Activated effector memory CD4-positive, alpha-beta T cell treated with Interleukin-2 at 50 U/mL for 16 hours (primary cell): ENCODE data around the gene NOS1AP.

Source experiments
- DNase-seq: peaks from one replicate; pipeline ENCODE4 v3.0.0-alpha.2; 2020

NOS1AP gene

DNA sequence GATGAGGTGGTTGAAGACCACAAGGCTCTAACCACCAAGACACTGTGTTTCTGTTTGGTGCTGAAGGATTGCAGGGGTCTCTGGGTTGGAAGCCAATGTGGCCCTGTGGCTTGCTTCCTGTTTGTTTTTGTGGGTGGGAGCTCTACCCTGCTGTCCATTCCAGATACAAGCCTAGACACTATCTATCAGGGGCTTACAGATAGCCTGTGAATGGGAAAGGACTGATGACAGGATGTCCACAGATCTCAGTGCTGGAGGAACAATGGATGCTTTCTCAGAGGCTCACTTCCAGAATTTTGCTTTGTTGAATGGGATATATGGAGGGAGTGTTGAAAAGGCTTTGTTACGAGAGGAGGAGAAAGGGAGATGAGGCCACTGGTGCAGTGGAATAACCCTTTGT, 69.7 kb downstream of the NOS1AP start:
- no peak for DNase-seq

DNA sequence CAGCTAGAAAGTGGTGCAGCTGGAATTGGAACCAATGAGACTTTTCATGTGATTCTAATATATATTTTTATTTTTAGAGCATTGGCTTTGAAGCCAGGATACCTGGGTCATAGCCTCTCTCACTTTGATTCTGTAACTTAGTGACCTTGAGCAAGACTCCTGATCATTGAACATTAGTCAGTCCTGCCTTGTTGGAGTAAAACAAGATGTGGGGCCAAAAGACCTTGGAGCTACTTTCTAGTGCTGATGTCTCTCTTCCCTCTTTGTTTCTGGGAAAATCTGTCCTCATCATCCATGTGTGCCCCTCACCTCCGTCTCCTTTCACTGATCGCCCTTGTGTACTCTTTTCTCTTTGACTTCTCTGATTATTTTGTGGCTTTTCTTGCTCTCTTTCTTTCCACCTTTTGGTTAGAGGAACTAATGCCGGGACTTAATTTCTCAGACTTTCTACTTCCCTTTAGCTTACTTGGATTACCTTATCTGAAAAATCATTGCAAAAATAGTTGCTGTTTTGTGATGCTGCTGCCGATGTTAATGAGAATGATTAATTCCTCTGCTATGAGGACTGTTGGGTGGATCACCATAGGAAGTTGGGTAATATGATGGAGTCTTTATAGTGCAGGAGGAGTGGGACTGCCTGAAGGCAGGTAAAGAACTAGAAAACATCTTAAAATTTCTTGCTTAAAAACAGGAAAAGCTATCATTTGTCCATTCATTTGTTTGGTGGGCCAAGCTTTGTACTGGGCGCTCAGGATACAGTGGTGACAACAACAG, 72.0 kb downstream of the NOS1AP start:
- no peak for DNase-seq

DNA sequence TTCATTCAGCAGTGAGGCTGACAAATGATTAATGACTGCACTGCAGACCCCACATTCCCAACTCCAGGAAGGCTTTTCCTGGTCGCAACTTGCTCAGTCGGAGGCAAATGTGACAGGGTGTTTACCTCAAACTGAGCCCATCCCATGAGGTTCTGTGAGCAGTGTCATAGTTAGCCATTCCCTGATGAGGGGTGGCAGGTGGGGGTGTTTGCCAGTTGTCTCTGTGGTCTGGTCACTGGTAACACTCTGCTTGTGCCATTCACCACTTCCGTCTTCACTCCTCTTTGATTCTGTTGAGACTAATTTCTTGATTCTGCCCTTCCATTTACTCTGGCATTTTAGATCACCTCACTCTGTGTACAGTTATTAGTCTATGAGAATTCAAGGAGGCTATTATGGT, 73.5 kb downstream of the NOS1AP start:
- no peak for DNase-seq

DNA sequence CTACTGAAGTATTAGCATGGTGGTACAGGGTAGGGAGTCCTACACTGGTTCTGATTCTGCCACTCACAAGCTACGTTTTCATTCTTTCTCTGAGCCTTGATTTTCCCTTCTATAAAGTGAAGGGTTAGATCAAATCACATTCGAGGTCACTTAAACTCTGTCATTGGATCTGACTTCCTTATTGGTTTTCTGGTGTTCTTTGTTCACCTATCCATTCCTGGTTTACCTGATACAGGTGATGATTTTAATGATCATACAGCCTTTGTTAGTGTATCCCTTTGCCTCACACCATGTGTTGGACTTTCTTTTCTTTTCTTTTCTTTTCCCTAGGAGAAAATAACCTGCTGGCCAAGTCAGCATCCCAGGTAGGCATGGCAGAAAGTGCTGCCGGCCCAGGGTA, 74.8 kb downstream of the NOS1AP start:
- no peak for DNase-seq

DNA sequence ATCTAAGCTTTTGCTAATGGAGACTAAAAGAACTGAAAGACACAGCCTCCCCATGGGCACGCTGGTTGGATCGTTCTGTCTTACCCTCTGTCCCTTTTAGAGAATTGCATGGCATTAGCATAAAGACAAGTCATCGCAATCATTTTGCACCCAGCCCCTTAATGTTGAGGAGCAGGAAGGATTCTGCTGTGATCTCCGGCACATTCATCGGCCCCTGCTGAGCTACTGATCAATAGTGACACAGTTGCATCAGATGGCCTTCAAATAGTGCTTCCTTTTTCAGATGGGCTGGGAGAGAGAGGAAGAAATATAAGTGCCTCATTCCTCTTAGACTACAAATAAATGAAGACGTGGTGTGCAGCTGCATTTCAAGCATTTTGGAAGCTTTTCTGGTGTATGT, 75.4 kb downstream of the NOS1AP start:
- DNase-seq: no peak

DNA sequence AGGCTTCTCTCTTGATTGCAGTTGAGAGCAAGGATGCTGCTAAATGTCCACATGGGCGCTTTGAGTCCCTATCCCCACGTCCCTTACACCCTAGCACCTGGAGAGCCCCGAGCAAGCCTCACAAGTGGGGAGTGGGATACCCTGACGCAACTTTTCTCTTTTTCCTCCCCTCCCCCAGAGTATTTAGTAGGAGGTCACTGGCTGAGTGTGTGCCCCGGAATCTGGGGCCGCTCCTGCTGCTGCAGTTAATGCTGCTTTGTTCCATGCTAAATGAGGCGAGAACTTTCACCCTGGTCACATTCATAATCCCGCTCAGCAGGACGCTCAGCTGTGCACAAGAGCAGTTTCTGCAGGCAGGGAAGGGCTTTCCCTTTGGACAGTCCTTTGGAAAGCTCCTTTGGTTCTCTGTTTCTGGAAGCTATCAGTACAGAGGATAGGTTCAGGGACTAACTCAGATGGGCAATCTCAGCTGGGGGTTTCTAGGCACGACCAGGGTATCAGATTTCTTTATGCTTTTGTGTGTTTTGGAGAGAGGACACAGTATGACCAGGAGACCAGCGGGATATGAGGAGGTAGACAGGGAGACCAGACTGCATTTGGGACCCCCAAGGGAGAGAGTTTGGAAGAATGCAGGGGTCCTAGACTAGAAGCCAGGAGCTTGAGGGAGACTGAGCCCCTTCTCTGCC, 75.9 kb downstream of the NOS1AP start:
- DNase-seq: no peak

DNA sequence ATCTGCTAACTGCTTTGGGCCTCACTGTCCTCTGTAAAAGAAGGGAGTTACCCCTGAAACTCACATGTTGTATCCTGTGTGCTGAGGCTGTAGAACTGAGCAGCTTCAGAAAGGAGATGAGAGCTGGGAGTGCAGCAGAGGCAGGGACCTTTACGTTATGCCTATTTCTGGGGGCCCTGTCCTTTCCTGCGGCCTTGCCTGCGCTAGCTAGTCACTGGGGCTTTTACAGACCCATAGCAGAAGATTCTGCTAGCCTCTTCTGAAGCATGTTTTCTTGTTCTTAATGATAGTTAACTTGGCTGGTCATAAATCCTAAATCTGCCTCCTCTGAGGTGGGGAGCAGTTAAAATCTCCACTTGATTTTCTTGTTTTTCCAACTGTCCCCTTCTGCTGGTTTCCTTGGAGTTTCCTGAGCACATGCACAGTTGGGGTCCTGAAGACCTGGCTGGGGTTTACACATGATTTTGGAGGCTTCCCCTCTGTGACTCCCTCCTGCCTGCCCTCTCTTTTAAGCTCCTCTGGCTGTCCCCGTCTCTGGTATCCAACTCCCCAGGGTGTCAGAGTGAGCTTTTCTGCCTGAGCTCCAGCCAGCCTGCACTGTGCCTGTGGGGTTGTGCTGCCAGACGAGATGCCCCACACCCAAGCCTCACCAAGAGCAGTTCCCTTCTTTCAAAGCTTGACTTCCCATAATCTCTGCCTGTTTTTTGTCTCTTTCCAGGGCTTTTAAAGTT, 76.6 kb downstream of the NOS1AP start:
- DNase-seq: no peak

DNA sequence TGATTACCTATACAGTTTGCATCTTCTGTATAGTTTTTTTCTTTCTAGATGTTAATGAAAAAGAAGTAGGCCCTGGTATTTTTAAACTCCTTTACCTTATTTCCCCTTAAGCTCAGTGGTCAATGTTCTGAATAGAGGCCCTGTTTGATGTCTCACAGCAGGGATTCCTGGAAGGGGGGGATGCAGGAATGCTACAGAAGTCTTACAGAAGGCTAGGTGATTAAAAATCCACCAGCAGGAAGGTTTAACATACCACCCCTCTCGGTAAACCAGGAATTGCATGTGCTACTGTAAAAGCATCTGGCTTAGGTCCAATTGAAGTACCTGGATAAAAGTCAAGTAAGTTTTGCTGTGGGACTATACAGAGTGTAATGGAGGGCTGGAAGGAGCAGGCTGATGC, 78.3 kb downstream of the NOS1AP start:
- DNase-seq: no peak

DNA sequence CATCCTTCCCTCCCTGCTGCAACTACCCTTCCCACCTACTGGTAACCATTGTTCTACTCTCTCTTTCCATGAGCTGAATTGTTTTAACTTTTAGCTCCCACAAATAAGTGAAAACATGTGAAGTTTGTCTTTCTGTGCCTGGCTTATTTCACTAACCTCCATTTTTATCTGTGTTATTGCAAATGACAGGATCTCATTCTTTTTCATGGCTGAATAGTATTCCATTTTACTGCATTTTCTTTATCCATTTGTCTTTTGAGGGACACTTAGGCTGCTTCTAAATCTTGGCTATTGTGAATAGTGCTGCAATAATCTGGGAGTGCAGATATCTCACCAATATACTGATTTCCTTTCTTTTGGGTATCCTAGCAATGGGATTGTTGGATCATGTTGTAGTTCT, 80.6 kb downstream of the NOS1AP start:
- no peak for DNase-seq

DNA sequence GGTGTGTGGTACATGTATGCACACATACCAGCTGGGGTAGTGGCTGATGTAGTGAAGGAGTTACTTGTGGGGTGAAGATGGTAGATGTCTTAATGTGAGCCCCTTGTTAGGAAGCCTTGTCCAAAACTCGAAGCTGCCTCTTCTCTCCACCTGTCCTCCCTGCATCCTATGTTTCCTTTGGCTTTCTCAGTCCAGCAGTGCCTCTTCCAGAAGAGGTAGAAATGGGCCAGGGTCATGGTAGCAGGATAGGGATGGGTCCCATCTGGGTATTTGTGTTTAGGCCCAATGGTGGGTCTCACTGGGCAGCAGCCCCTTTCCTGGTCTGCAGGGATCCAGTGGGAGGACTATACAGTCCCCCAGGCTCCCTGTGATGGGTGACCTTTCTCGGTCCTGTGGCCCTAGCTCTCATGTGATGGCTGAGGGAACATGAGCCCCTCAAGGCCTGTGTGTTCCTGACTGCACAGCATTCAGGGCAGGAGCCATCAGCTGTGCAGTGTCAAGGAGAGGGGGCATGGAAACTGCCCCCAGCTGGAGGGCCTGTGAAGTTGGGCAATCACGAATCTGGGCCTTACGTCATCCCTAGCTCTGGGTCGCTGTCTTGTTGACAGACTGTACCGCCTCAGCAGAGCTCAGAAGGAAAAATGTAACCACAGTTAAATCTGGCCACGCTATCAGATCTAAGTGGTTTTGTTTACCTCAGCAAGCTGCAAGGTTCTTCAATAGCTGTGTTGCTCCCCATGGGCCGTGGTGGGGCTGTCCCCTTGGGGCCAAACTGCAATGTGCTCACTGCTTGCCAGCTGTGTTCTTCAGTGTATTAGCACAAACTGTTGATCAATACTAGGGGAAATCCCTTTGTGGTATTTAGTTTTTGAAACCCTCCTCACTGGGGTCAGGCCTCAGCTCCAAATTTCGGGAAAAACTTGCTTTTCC, 82.7 kb downstream of the NOS1AP start:
- DNase-seq: no peak

DNA sequence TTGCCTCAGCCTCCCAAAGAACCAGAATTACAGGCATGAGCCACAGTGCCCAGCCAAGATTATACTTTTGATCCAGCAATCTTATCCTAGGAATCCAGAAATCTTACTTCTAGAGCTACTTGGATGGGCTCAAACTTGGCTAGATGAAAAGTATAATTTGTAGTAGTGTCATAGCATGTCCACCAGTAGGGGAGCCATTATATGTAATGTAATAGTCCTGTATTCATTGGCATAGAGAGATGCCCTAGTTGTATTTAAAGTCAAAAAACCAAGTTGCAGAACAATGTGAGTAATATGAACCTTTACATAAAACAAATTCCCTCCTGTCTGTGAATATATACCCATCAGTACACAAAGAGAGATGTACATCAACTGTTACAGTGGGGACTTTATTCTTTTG, 83.9 kb downstream of the NOS1AP start:
- DNase-seq: no peak

DNA sequence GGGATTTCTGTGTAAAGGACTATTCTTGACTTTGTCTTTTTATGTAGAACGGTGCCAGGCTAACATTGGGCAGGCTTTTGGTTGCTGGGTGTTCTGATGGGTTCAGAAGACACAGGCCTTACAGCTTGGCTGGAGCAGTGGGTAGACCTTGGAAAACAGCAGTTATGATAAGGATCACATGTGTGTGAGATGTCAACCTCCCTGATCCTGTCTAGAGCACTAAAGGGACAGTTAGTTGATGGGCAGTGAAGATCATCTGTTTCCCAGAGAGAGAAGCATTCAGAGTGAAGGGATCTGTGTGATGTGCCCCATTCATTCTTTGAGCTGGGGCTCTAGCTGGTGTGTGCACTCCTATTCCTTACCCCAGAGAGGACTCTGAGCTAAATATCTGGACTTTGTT, 88.0 kb downstream of the NOS1AP start:
- DNase-seq: no peak

DNA sequence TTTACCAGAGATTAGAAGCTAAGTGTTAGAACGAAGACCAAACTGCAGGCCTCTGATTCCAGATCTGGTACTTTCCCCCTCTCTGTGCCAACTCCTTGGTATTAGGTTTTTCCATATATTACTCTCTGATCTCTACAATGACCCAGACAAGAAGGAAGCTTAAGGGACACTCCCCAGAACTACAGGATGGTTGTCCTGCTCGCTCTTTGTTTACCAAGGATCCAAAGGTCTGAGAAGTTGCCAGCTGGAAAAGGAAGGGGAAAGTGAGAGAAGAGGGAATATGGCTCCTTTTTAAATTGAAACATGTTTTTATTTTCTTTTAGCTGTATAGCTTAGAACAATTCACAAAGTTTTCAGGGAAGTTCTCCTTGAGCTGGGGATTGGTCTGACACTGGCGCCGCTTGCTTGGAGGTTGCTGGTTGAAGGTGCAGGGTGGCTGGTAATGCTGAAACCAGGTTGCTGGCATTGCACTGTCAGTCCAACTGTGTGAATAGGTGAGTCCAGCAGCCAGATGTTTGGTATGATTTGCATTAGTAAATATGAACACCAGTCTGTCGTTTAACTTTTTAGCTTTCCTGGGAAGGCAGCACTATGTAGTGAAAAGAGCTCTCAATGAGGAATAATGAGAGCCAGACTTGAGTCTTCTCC, 89.3 kb downstream of the NOS1AP start:
- DNase-seq: no peak

DNA sequence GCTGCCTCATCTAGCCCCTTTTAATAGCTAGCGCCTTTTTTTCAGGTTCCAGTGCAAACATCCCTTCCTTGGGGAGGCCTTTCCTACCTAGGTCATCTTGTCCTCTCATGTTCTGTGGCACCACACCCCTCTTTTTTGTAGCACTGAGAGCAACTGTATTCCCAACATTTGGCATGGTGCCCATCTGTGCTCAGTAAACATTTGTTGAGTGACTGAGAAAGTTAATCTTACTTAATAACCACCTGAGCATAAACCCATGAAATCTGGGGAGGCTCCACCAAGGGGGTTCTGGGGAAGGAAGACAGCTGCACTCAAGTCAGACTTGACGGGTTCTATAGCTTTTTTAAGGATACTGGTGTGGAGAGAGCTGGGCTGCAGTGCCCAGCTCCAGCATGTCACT, 90.0 kb downstream of the NOS1AP start:
- no peak for DNase-seq

DNA sequence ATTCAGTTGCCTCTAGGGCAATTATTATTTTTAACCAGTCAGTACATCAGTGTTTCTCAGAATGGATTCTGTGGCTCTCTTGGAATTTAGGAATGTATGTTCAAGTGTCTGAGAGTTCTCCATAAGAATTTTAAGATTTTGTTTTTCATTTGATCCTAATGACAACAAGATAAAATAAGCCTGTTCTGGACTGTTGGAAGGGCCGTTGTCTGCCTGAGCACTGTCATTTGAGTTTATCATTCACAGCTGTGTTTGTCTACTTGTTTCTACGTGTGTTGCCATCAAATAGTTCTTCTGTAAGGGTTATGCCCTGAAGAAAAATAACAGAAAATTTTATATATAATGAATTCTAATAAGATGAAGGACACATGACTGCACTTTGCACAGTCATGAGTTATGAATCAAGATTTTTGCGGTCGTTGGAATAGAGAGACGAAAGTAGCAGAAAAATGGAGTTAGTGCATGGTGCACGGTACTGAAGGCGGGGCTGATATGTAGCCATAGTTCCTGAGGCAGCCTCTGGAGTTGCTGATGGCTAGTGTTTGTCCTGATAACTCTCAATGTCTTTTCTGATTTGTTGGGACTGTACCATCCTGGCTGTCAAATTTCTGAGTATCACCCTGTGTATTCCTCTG, 92.5 kb downstream of the NOS1AP start:
- DNase-seq: no peak

DNA sequence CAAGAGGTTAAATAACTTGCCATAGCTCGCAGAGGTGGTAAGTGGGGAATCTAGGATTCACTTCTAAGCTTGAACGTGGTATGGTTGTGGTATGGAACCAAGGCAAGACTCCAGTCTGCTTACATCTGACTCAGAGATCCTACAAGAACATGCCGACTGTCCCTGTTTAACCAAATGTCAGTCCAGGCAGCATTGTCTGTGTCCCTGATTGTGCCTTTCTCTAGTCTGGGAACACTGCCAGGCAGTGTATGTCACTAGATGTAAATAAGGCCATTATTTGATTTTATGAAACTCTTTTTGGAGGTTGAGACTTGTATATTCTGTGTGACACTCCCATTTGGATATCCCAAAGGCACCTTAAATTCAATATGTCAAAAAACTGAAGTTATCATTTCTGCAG, 96.0 kb downstream of the NOS1AP start:
- no peak for DNase-seq

DNA sequence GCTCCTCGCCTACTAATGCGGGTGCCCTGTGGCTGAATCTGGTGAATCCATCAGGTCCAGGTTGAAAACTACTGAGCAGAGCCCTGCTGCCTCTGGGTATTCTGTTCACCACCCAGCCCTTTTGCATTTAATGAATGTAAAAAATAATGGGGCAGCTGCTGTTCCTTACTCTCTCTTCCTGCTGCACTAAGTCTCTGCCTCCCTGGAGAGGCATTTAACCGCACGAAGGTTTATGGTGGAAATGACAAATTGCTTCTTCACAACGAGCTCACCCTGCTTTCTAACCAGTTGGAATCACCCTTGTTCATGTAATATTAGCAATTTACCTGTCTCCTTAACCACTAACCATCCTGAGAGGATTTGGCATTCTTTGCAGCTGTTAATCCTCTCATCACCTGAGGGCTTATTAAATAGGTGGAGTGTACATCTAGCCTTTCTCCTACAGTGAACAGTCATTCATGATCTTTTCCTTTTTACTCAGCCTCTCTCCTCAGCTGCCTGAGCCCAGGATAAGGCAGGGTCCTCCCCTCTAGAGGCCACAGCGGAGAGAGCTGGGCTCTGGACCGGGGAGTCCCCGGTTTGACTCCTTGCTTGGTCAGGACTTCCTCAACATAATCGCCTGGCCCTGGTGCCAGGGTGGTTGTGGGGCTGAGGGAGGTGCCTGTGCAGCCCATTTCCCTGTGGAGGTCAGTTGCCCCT, 97.6 kb downstream of the NOS1AP start:
- no peak for DNase-seq

DNA sequence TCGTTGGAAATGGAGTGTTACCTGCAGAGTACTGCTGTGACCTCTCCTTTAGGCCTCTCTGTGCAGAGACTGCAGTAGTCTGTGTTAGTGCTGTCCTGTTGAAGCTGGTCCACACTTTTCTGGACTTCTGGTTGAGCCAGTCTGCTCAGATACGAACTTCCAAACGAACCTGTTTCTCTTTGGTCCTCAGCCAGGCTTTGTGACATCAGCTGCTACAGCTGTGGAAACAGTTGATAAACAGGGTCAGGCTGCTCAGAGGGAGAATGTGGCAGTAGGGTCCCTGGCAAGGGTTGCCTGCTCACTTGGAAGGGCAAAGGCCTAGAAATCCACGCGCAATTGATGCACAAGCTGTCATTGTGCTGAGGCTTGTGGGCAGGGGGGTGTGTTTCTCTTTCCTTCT, 98.8 kb downstream of the NOS1AP start:
- no peak for DNase-seq

DNA sequence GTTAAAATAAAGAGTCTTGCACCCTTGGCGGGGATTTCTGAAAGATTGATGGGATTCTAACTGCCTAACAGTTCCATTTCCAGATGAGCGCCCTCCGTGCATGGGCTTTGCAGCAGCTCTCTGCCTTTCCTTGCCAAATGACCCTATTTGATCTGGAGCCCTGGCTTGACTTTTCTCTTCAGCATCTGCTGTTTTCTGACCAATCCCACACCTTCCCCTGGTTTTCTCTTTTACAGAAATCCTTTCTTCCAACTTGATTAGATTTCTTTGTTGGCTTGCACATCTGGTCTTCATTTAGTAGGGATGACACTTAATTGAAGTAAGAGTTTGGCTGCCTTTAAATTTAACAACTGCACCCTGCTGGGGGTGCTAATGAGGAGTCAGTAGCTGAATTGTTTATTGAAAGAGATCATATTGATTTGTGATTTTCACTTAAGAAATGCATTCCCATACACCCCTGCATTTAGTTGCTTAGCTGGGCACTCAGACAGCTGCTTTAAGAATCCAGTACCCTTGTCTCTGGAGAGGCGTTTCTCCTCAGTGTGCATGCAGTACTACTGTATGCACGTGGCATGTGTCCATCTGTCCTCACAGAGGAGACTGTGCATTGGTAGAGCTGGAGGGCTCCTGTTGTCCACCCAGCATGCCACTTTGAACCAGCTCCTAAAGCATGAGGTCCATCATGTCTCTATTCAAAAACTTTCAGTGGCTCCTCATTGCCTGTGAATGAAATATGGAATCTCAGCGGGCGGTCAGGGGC, 99.7 kb downstream of the NOS1AP start:
- DNase-seq: no peak

DNA sequence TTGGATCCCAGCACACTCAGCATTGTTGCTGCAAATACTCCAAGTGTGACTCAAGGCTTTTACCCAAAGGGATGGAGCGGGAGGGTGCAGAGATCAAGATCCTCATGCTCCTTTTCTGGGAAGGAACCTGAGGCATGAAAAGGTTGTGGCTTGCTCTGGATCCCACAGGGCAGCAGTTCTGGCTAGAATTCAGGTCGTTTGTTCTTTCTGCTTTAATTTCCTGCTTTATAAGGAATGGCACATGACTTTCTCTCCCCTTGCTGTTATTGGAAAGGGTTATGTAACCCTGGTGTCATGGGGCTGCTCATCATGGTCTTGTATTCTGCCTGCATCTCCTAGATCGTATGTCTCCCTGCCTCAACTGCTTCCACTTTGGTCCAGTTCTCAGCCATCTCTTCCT, 101.6 kb downstream of the NOS1AP start:
- no peak for DNase-seq
